NCI-H226 (cell line): ENCODE results near the gene C4A.
A peak's percentile ranks its signal among the peaks of the same experiment; 100 is the strongest.
"Not testable (repeated sequence)": the region's sequence is repeated elsewhere in the genome, so short reads cannot be mapped to it uniquely, and the experiment has no call there.

Experiments used
- DNase-seq: peaks from one replicate; pipeline ENCODE4 v3.0.0-alpha.2; 2015

Gene C4A

GRCh38 chr6:31981744-31982143, at the start of gene C4A:
Gene C4A (plus strand): TSS chr6:31982057. CDS start chr6:31982108, 51 bp downstream.
- DNase-seq, result not testable (repeated sequence)

- DNase-seq, result not testable (repeated sequence)
These were observed 49.7 kb upstream of the C4A start for GRCh38 chr6:31932137-31932536.

GRCh38 chr6:31933537-31933936, 48.3 kb upstream of the C4A start:
- DNase-seq, result no peak

GRCh38 chr6:31935021-31935420, 46.8 kb upstream of the C4A start:
- DNase-seq, result no peak

- no peak for DNase-seq
These were observed 46.0 kb upstream of the C4A start for GRCh38 chr6:31935823-31936222.

GRCh38 chr6:31940256-31940664, 41.6 kb upstream of the C4A start:
- DNase-seq, result no peak

- no peak for DNase-seq
These were observed 38.1 kb upstream of the C4A start for GRCh38 chr6:31943742-31944141.

GRCh38 chr6:31945154-31945506, 36.7 kb upstream of the C4A start:
- no peak for DNase-seq

- peak; percentile 93 for DNase-seq
These were observed 36.1 kb upstream of the C4A start, which contains the start of gene CFB for GRCh38 chr6:31945507-31946369. Gene CFB (plus strand): TSS chr6:31946095. CDS start chr6:31946222, 127 bp downstream.

GRCh38 chr6:31946370-31946885, 35.4 kb upstream of the C4A start:
- DNase-seq, result no peak

- no peak for DNase-seq
These were observed 34.7 kb upstream of the C4A start for GRCh38 chr6:31947070-31947675.

- DNase-seq, result no peak
These were observed 34.0 kb upstream of the C4A start for GRCh38 chr6:31947864-31948263.

GRCh38 chr6:31948306-31948705, 33.6 kb upstream of the C4A start:
- no peak for DNase-seq

GRCh38 chr6:31948753-31949413, 33.0 kb upstream of the C4A start:
- DNase-seq, result no peak

GRCh38 chr6:31949926-31950548, 31.8 kb upstream of the C4A start:
- DNase-seq, result no peak

- DNase-seq, result peak; percentile 46
These were observed 29.6 kb upstream of the C4A start for GRCh38 chr6:31952140-31952805.

- no peak for DNase-seq
These were observed 29.0 kb upstream of the C4A start for GRCh38 chr6:31952890-31953289.

GRCh38 chr6:31954511-31954910, 27.3 kb upstream of the C4A start:
- DNase-seq, result no peak

- no peak for DNase-seq
These were observed 25.1 kb upstream of the C4A start for GRCh38 chr6:31956796-31957195.

- no peak for DNase-seq
These were observed 23.5 kb upstream of the C4A start for GRCh38 chr6:31958412-31958740.

GRCh38 chr6:31958741-31959739, 22.8 kb upstream of the C4A start, which contains the start of the genes NELFE and SKIC2:
Gene NELFE (minus strand): TSS chr6:31958971. CDS start chr6:31958446, 525 bp downstream.
Gene SKIC2 (plus strand): TSS chr6:31959175. CDS start chr6:31959193, 18 bp downstream.
- peak; percentile 99 for DNase-seq
